NCI-H1436 (cell line): ENCODE results near the gene RPUSD1.

ENCODE experiments used
- DNase-seq: peaks from one replicate; lab custom pipeline; 2025; lab: John Stamatoyannopoulos, UW

Gene RPUSD1

GRCh38 chr16:798666-799065, 10.5 kb upstream of the RPUSD1 start:
- no peak for DNase-seq

GRCh38 chr16:797686-798085, 9.5 kb upstream of the RPUSD1 start:
- no peak for DNase-seq

GRCh38 chr16:797120-797420, 8.9 kb upstream of the RPUSD1 start:
- DNase-seq, result no peak

GRCh38 chr16:796296-797119, 8.3 kb upstream of the RPUSD1 start:
- DNase-seq, result no peak

GRCh38 chr16:795580-796229, 7.5 kb upstream of the RPUSD1 start:
- no peak for DNase-seq

- DNase-seq, result no peak
Measured at GRCh38 chr16:794853-795466, 6.8 kb upstream of the RPUSD1 start.

- DNase-seq, result no peak
Measured at GRCh38 chr16:794091-794822, 6.1 kb upstream of the RPUSD1 start.

- no peak for DNase-seq
Measured at GRCh38 chr16:793414-793813, 5.2 kb upstream of the RPUSD1 start.

GRCh38 chr16:792221-792995, 4.2 kb upstream of the RPUSD1 start:
- DNase-seq, result no peak

- DNase-seq, result no peak
Measured at GRCh38 chr16:791131-791530, 3.0 kb upstream of the RPUSD1 start.

- DNase-seq, result no peak
Measured at GRCh38 chr16:790086-790485, 1.9 kb upstream of the RPUSD1 start.

GRCh38 chr16:789191-789850, 1.1 kb upstream of the RPUSD1 start:
- no peak for DNase-seq

- peak; percentile 90 for DNase-seq
Measured at GRCh38 chr16:788399-789126, 382 bp upstream of the RPUSD1 start, which contains the start of gene CHTF18. Gene CHTF18, plus strand, starts transcription at chr16:788620. Its CDS starts 65 bp downstream, at chr16:788685.

GRCh38 chr16:787321-787966, 737 bp downstream of the RPUSD1 start:
- DNase-seq, result no peak

- peak; percentile 57 for DNase-seq
Measured at GRCh38 chr16:785563-786535, 2.3 kb downstream of the RPUSD1 start.

- DNase-seq, result no peak
Measured at GRCh38 chr16:784431-784830, 3.8 kb downstream of the RPUSD1 start.

- no peak for DNase-seq
Measured at GRCh38 chr16:783404-784161, 4.6 kb downstream of the RPUSD1 start.
